Liver (tissue), 3 donors: ENCODE data around the gene LRRC4B.

ENCODE experiments used
- FOXA1 ChIP-seq: IDR thresholded peaks from 2 replicates; pipeline ENCODE4 v1.6.1; 2016; ENCODE audit warnings: antibody characterized with exemption
- YY1 ChIP-seq: IDR thresholded peaks from 2 replicates; pipeline ENCODE4 v1.6.1; 2016; ENCODE audit warnings: antibody characterized with exemption, mild to moderate bottlenecking
- TF ChIP-seq, protein P1 (sequence below): fragments of 150-350 bp; IDR thresholded peaks from 2 replicates; pipeline ENCODE4 v1.5.1; 2017; ENCODE audit warnings: improper control_type of control experiment, low read depth, low read length; ENCODE audit not compliant: missing input control
- TF ChIP-seq, protein P2 (sequence below): IDR thresholded peaks from 2 replicates; pipeline ENCODE4 v1.6.1; 2016; ENCODE audit warnings: antibody characterized with exemption
- TF ChIP-seq, protein P3 (sequence below): IDR thresholded peaks from 2 replicates; pipeline ENCODE4 v1.6.1; 2016; ENCODE audit warnings: antibody characterized with exemption
- donor health status: healthy.
- donor health status: healthy.

GRCh38 chr19:50500060-50500752, 68.0 kb downstream of the LRRC4B start:
- TF ChIP-seq YY1 (no peak), FOXA1 (no peak)
- TF ChIP-seq, protein P1, sequence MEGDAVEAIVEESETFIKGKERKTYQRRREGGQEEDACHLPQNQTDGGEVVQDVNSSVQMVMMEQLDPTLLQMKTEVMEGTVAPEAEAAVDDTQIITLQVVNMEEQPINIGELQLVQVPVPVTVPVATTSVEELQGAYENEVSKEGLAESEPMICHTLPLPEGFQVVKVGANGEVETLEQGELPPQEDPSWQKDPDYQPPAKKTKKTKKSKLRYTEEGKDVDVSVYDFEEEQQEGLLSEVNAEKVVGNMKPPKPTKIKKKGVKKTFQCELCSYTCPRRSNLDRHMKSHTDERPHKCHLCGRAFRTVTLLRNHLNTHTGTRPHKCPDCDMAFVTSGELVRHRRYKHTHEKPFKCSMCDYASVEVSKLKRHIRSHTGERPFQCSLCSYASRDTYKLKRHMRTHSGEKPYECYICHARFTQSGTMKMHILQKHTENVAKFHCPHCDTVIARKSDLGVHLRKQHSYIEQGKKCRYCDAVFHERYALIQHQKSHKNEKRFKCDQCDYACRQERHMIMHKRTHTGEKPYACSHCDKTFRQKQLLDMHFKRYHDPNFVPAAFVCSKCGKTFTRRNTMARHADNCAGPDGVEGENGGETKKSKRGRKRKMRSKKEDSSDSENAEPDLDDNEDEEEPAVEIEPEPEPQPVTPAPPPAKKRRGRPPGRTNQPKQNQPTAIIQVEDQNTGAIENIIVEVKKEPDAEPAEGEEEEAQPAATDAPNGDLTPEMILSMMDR: no peak
- TF ChIP-seq, protein P2, sequence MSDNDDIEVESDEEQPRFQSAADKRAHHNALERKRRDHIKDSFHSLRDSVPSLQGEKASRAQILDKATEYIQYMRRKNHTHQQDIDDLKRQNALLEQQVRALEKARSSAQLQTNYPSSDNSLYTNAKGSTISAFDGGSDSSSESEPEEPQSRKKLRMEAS: no peak
- TF ChIP-seq, protein P3, sequence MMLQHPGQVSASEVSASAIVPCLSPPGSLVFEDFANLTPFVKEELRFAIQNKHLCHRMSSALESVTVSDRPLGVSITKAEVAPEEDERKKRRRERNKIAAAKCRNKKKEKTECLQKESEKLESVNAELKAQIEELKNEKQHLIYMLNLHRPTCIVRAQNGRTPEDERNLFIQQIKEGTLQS: no peak
